Endothelial cell of umbilical vein (primary cell): ENCODE results near the gene SULT1C4. TPM values are rescaled to one million over a fixed set of nuclear protein-coding genes. Genes with fewer than 3 reads are reported as not detected.

Experiments used
- BruUV-seq: library from RNA; stranded (reverse); fragments of 400-500 nt; replicated peaks from 2 replicates; lab custom pipeline; 2021; lab: Mats Ljungman, UMichigan
- CTCF ChIA-PET: fragments of 300-600, 350-600 bp; sonication (Branson Sonifier 250); formaldehyde crosslinking; loops from one replicate; lab custom pipeline; 2021; ENCODE audit warnings: antibody characterized with exemption, inconsistent platforms; lab: Charles Lee
- POLR2A ChIA-PET: fragments of 300-600, 350-600 bp; sonication (Branson Sonifier 250); formaldehyde crosslinking; loops from one replicate; lab custom pipeline; 2021; ENCODE audit warnings: antibody characterized with exemption, inconsistent platforms; lab: Charles Lee
- DNase-seq: peaks from one replicate; pipeline ENCODE4 v3.0.0-alpha.2; 2011; ENCODE audit warnings: low read depth, low spot score
- FAIRE-seq: peaks from 2 replicates; lab custom pipeline; 2011; peaks lifted over from hg19 to GRCh38; lab: Jason Lieb, UNC
- H2AFZ ChIP-seq: 2 replicates; pipeline ENCODE4 v1.6.0; 2012; ENCODE audit warnings: low read depth, low read length, control low read depth, inconsistent platforms
- H3K27ac ChIP-seq: 2 replicates; pipeline ENCODE4 v1.5.1; 2011; ENCODE audit warnings: low read depth, mild to moderate bottlenecking, control low read depth, low read length, moderate library complexity; ENCODE audit not compliant: insufficient read depth
- H3K27me3 ChIP-seq, 2 experiments: 2 replicates each; pipeline versions ENCODE4 v1.6.0 to v1.6.1; 2011; ENCODE audit warnings: low read length in 2 of 2, mixed read lengths in 1 of 2; ENCODE audit not compliant: control insufficient read depth in 2 of 2, insufficient read depth in 2 of 2
- H3K36me3 ChIP-seq, 2 experiments: 2 replicates in 1 of 2; 3 replicates in 1 of 2; pipeline ENCODE4 v1.5.1; 2011; ENCODE audit warnings: low read length in 2 of 2, mild to moderate bottlenecking in 1 of 2, moderate library complexity in 1 of 2; ENCODE audit not compliant: control insufficient read depth in 2 of 2, insufficient read depth in 2 of 2; ENCODE audit errors: extremely low read depth in 1 of 2
- H3K4me1 ChIP-seq: 3 replicates; pipeline ENCODE4 v1.5.1; 2011; ENCODE audit warnings: mild to moderate bottlenecking, low read length; ENCODE audit not compliant: control insufficient read depth, insufficient read depth; ENCODE audit errors: extremely low read depth
- H3K4me2 ChIP-seq: 2 replicates; pipeline ENCODE4 v1.6.1; 2011; ENCODE audit warnings: low read length, control low read depth, mixed read lengths; ENCODE audit not compliant: insufficient read depth
- H3K4me3 ChIP-seq, 3 experiments: fragments of 200-600 bp in 1 of 3; sonication (generic), shearing (Covaris generic) in 1 of 3; replicated peaks in 1 of 3; 2 replicates each; pipeline ENCODE4 v1.5.1; 2011 to 2016; ENCODE audit warnings: control low read depth in 3 of 3, low read length in 3 of 3, mild to moderate bottlenecking in 2 of 3, inconsistent platforms in 1 of 3, low read depth in 1 of 3, moderate library complexity in 1 of 3; ENCODE audit not compliant: insufficient read depth in 1 of 3
- H3K79me2 ChIP-seq: 2 replicates; pipeline ENCODE4 v1.6.0; 2012; ENCODE audit warnings: low read length, inconsistent platforms; ENCODE audit not compliant: control insufficient read depth, insufficient read depth
- H3K9ac ChIP-seq: replicated peaks from 2 replicates; pipeline ENCODE3; 2011; ENCODE audit warnings: low read length, control low read depth; ENCODE audit not compliant: insufficient read depth; ENCODE audit errors: extremely low read depth
- H3K9me1 ChIP-seq: replicated peaks from 3 replicates; pipeline ENCODE4 v1.6.0; 2011; ENCODE audit warnings: mild to moderate bottlenecking, low read length; ENCODE audit not compliant: control insufficient read depth, insufficient read depth; ENCODE audit errors: extremely low read depth
- H3K9me3 ChIP-seq: replicated peaks from 2 replicates; pipeline ENCODE4 v1.5.1; 2012; ENCODE audit warnings: low read length, inconsistent platforms; ENCODE audit not compliant: control insufficient read depth, insufficient read depth
- H4K20me1 ChIP-seq: replicated peaks from 2 replicates; pipeline ENCODE3; 2011; ENCODE audit warnings: mild to moderate bottlenecking, low read length; ENCODE audit not compliant: control insufficient read depth, insufficient read depth; ENCODE audit errors: extremely low read depth
- FOS ChIP-seq: IDR thresholded peaks from 2 replicates; pipeline ENCODE4 v1.6.1; 2011; ENCODE audit warnings: mild to moderate bottlenecking, low read length, moderate library complexity, borderline replicate concordance; ENCODE audit not compliant: insufficient read depth
- GATA2 ChIP-seq: IDR thresholded peaks from 2 replicates; pipeline ENCODE4 v1.7.0; 2011; ENCODE audit warnings: low read depth, mild to moderate bottlenecking, moderate library complexity, mixed read lengths, low read length; ENCODE audit not compliant: insufficient read length, insufficient read depth
- JUN ChIP-seq: IDR thresholded peaks from 2 replicates; pipeline ENCODE4 v1.6.1; 2011; ENCODE audit warnings: borderline replicate concordance, low read depth; ENCODE audit not compliant: insufficient read length, insufficient read depth
- MAX ChIP-seq: IDR thresholded peaks from 2 replicates; pipeline ENCODE4 v1.6.1; 2011; ENCODE audit not compliant: insufficient read depth, insufficient read length
- POLR2A ChIP-seq: IDR thresholded peaks from 2 replicates; pipeline ENCODE4 v1.6.1; 2012; ENCODE audit warnings: low read depth, mild to moderate bottlenecking, control low read depth, low read length
- POLR2AphosphoS5 ChIP-seq: IDR thresholded peaks from 2 replicates; pipeline ENCODE4 v1.6.1; 2012; ENCODE audit warnings: low read depth, mild to moderate bottlenecking, control low read depth, low read length, moderate library complexity; ENCODE audit not compliant: insufficient read depth
- dilution Hi-C: fragments of 300-500 bp; cut with MboI; formaldehyde crosslinking; loops from one replicate; pipeline ENCODE4 v1.15.0; 2019; ENCODE audit warnings: low sequenced_read_pairs; ENCODE audit not compliant: extremely low pct_ligation_motif_present
- intact Hi-C: fragments of 100-400 bp; cut with micrococcal nuclease; formaldehyde crosslinking; loops from one replicate; pipeline ENCODE4 v1.10.0; 2022
- polyA plus RNA-seq, 4 experiments: library from polyadenylated mRNA; depleted of rRNA in 3 of 4; stranded (reverse) in 3 of 4; unstranded in 1 of 4; fragments of >200 nt; gene quantifications; 2 replicates each; pipeline versions ENCODE4 v1.2.1 to v1.2.3, GENCODE V29; 2011 to 2012; ENCODE audit warnings: missing spikeins in 1 of 4
- total RNA-seq: library from RNA; stranded (reverse); gene quantifications from 2 replicates; pipeline ENCODE4 v1.2.3, GENCODE V29; 2021
- TF ChIP-seq, protein P1 (sequence below), 2 donors: IDR thresholded peaks; 1 replicate in 1 of 2; 2 replicates in 1 of 2; pipeline ENCODE4 v1.5.1; 2011; ENCODE audit warnings: low read length in 2 of 2, mild to moderate bottlenecking in 2 of 2, moderate library complexity in 2 of 2, control low read depth in 1 of 2, inconsistent platforms in 1 of 2, low read depth in 1 of 2; ENCODE audit not compliant: insufficient read depth in 1 of 2; ENCODE audit errors: extremely low read depth in 1 of 2

SULT1C4 gene
- total and polyA plus RNA-seq, 2 donors (not counting 3 experiments of a cell fraction or from before 2014, with no cell fraction given) = 17.2 to 29.3 TPM

- Histone ChIP-seq H3K27ac (no peak overlapping the region), H3K36me3 (no peaks in the 10 kb centered on the region), H3K9ac (no peak overlapping the region), H4K20me1 (no peaks in the 10 kb centered on the region), H3K79me2 (no peaks in the 10 kb centered on the region), H3K4me1 (no peaks in the 10 kb centered on the region), H3K4me2 (no peak overlapping the region), H3K4me3 (no peak overlapping the region), H3K9me1 (no peaks in the 10 kb centered on the region), H3K27me3 (peaks cover 1 to 11% of the 10 kb centered on the region in 2 experiments), H2AFZ (no peak overlapping the region), H3K9me3 (no peaks in the 10 kb centered on the region)
- TF ChIP-seq GATA2 (no peak), POLR2AphosphoS5 (no peak), JUN (no peak)
- TF ChIP-seq, protein P1, sequence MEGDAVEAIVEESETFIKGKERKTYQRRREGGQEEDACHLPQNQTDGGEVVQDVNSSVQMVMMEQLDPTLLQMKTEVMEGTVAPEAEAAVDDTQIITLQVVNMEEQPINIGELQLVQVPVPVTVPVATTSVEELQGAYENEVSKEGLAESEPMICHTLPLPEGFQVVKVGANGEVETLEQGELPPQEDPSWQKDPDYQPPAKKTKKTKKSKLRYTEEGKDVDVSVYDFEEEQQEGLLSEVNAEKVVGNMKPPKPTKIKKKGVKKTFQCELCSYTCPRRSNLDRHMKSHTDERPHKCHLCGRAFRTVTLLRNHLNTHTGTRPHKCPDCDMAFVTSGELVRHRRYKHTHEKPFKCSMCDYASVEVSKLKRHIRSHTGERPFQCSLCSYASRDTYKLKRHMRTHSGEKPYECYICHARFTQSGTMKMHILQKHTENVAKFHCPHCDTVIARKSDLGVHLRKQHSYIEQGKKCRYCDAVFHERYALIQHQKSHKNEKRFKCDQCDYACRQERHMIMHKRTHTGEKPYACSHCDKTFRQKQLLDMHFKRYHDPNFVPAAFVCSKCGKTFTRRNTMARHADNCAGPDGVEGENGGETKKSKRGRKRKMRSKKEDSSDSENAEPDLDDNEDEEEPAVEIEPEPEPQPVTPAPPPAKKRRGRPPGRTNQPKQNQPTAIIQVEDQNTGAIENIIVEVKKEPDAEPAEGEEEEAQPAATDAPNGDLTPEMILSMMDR (IDR thresholded peaks at IDR 0.05; ENCODE audit: extremely low read depth in 1 of 2, insufficient read depth in 1 of 2, low read depth in 1 of 2, low read length in 2 of 2) = peak; percentile 10 to 25
- BruUV-seq = no TSS peak
- CTCF ChIA-PET = interaction anchor here (1.5 to 2.0 kb wide), 3 partner anchors 12 to 167 kb away, joined by 3 to 4 read pairs (median 4); no protein-coding TSS in a partner anchor
- intact Hi-C loops (no loop called here), dilution Hi-C loops (no loop called here)
- POLR2A ChIA-PET = no interaction called here
- FAIRE-seq (no peak), DNase-seq (peak; percentile 42)
These were observed 39.5 kb downstream of the SULT1C4 start for GRCh38 chr2:108417254-108417653.

GRCh38 chr2:108418416-108418815, 40.7 kb downstream of the SULT1C4 start:
- Histone ChIP-seq H3K27ac (no peak overlapping the region), H2AFZ (no peak overlapping the region), H3K4me2 (no peak overlapping the region), H3K4me3 (no peak overlapping the region), H3K79me2 (no peaks in the 10 kb centered on the region), H3K4me1 (no peaks in the 10 kb centered on the region), H3K9me1 (no peaks in the 10 kb centered on the region), H3K9me3 (no peaks in the 10 kb centered on the region), H3K27me3 (peaks cover 6 to 9% of the 10 kb centered on the region in 2 experiments), H4K20me1 (no peaks in the 10 kb centered on the region), H3K9ac (no peak overlapping the region), H3K36me3 (no peaks in the 10 kb centered on the region)
- dilution Hi-C loops = no loop called here
- BruUV-seq = no TSS peak
- FAIRE-seq = no peak
- ChIA-PET CTCF (interaction anchor here (1.0 to 2.0 kb wide), 3 partner anchors 10 to 16 kb away, joined by 3 to 4 read pairs (median 4); no protein-coding TSS in a partner anchor), POLR2A (no interaction called here)
- intact Hi-C loops = no loop called here
- DNase-seq = no peak
- no peak for TF ChIP-seq POLR2A
- TF ChIP-seq, protein P1 (IDR thresholded peaks at IDR 0.05; ENCODE audit: extremely low read depth in 1 of 2, insufficient read depth in 1 of 2, low read depth in 1 of 2, low read length in 2 of 2) = no peak
- no peak for TF ChIP-seq MAX
- TF ChIP-seq JUN = no peak
- no peak for TF ChIP-seq FOS
- TF ChIP-seq POLR2AphosphoS5 = no peak
